A549 treated with CpdA at 1 μM for 4 hours (cell line): ENCODE measurements around the gene CHD1L. TPM values are rescaled to one million over a fixed set of nuclear protein-coding genes. Genes with fewer than 3 reads are reported as not detected.

Source experiments
- total RNA-seq: library from RNA; stranded (reverse); fragments of 200-300 nt; extraction: Qiagen RNA extraction; gene quantifications from 5 replicates; pipeline ENCODE4 v1.2.3, GENCODE V29; 2022; ENCODE audit warnings: low read depth

CHD1L gene
- 31.8 to 36.6 TPM (median 33.7 TPM) in 5 replicates for total RNA-seq

DNA sequence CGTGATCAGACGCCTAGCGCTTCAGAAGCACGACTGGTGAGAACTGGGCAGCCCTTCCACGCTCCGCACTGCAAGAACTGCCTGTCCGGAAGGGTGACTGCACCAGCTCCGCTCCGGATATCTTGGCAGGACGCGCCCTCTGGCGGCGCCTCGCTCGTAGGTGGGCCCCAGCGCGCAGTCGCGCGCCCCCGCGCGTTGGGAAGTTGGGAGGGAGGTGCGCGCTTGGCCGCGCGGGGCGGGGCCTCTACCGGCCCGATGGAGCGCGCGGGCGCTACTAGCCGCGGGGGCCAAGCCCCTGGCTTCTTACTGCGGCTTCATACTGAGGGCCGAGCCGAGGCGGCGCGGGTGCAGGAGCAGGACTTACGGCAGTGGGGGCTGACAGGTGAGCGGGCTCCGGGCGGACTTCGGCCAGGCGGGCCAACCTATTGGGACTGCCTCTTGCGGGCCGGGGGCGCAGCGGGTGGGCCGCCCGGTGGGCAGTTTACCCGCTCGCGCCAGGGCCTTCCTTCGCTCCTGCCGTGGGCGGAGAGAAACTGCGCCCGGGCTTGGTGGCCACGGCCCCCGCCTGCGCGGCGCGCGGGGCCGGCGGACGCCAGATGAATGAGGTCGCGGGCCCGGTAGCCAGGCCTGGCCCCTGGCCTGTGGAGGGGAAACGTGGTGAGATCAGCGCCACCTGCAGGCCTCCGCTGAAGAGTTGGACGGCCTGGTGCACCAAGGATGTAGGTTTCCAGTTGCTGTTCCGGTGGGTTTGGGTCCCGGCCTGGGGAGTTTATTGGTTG, at the start of gene CHD1L:
TSS of gene CHD1L (plus strand) at position 236 of the 779 bp plus-strand sequence. CDS start at position 256, 20 bp downstream.

DNA sequence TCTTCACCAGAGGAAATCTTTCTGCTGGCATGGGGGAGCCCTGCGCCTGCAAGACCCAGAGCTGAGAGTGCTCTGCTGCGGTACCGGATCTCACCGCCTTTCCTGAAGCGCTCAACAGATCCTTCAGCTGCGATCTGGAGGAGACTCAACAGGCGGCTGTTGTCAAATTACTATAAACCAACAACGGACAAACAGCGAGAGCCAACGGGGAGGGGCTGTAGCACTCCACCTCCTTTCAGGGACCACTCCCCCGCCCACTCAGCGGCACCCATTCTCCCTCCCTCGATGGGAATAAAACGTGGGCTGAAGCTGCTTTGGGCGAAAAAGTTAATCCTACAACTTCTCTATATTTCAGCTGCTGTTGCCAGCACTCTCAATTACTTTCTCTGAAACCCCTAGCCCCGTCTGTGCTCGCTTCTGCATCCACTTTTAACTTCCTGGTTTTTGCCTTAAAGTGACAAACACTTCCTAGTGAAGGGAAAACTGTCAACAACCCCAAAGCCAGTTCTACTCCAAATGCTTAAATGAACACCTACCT, 17.2 kb upstream of the CHD1L start, which contains the start of gene FMO5:
TSS of gene FMO5 (minus strand) at position 147 of the 538 bp plus-strand sequence. CDS start 310 bp downstream, outside the sequence.

Other genes starting within 250 kb of the CHD1L start
- gene PRKAB2, start 70.2 kb upstream of the CHD1L start, total RNA-seq: 9.9 to 13.1 TPM (median 11.4 TPM) in 5 replicates
- 0.16 to 0.68 TPM (median 0.39 TPM) in 5 replicates for gene FMO5, start 17.3 kb upstream of the CHD1L start, total RNA-seq